Breast epithelium (tissue), 4 donors: ENCODE results near the gene RABL2B. TPM values are rescaled to one million over a fixed set of nuclear protein-coding genes. Genes with fewer than 3 reads are reported as not detected.

ENCODE experiments used
- DNase-seq, 2 donors: peaks; one replicate each; pipeline ENCODE4 v3.0.0-alpha.2; 2019; ENCODE audit warnings: low spot score in 2 of 2
- H3K27ac ChIP-seq, 2 donors: fragments of 200-600 bp; sonication (generic) in 1 of 2; one replicate each; pipeline ENCODE4 v1.5.1; 2016 to 2019; ENCODE audit warnings: mild to moderate bottlenecking in 1 of 2
- H3K27me3 ChIP-seq, 2 donors: fragments of 200-600 bp; sonication (generic) in 1 of 2; one replicate each; pipeline versions ENCODE4 v1.5.1 to v1.6.0; 2017 to 2019; ENCODE audit warnings: control low read depth in 1 of 2, mild to moderate bottlenecking in 1 of 2
- H3K36me3 ChIP-seq: fragments of 200-600 bp; one replicate; pipeline ENCODE4 v1.5.1; 2019
- H3K4me1 ChIP-seq, 2 donors: fragments of 200-600 bp; sonication (generic); one replicate each; pipeline ENCODE4 v1.5.1; 2016 to 2019; ENCODE audit warnings: control low read depth in 1 of 2
- H3K4me3 ChIP-seq, 3 donors: fragments of 200-600 bp; sonication (generic); 1 replicate in 2 of 3; 2 replicates in 1 of 3; pipeline ENCODE4 v1.5.1; 2016 to 2019; ENCODE audit warnings: mild to moderate bottlenecking in 3 of 3, moderate library complexity in 2 of 3
- H3K9me3 ChIP-seq, 2 donors: fragments of 200-600 bp; sonication (generic) in 1 of 2; one replicate each; pipeline ENCODE4 v1.5.1; 2016 to 2019; ENCODE audit warnings: control low read depth in 1 of 2
- POLR2A ChIP-seq: fragments of 450-650 bp; IDR thresholded peaks from one replicate; pipeline ENCODE4 v1.6.1; 2016; ENCODE audit warnings: antibody characterized with exemption, mild to moderate bottlenecking, moderate library complexity
- POLR2AphosphoS5 ChIP-seq, 3 donors: sonication (generic); formaldehyde crosslinking; IDR thresholded peaks; one replicate each; pipeline ENCODE4 v1.6.1; 2017; ENCODE audit warnings: antibody characterized with exemption in 3 of 3
- intact Hi-C: fragments of 100-400 bp; cut with DNase I; formaldehyde crosslinking; loops from one replicate; pipeline ENCODE4 v1.15.1; 2023; ENCODE audit warnings: low total_unique reads
- total RNA-seq, 3 donors: library from RNA; depleted of rRNA; stranded (reverse); fragments of >200 nt; gene quantifications; one replicate each; pipeline ENCODE4 v1.1.0, GENCODE V29; 2016
- TF ChIP-seq, protein P1 (sequence below), 3 donors: fragments of 450-650 bp; IDR thresholded peaks; one replicate each; pipeline ENCODE4 v1.5.1; 2016 to 2017; ENCODE audit warnings: antibody characterized with exemption in 3 of 3, mild to moderate bottlenecking in 3 of 3, moderate library complexity in 3 of 3

The RABL2B gene
- total RNA-seq, 3 donors from 2014 or later, result 16.0 to 33.1 (median 32.1) TPM

DNA sequence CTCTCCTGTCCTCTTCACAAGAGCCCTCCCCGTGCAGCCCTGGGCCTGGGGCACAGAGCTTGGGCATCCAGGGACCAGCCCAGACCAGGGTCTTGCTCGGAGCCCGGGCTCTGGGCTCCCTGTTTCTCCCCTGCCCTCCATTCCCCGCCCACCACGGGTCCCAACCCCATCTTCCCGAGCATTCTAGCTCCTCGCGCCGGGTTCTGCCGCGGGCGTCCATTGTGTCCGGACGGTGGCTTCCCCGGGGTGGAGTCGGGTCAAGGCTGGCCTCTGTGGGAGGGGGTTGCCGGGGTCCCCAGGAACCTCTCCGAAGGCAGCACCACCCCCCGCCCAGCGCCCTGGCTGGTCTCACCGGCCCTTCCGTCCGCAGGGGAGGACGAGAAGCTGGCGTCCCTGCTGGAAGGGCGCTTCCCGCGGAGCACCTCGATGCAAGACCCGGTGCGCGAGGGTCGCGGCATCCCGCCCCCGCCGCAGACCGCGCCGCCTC, 63.6 kb downstream of the RABL2B start:
- peak overlapping the region in 2 of 3 donors; percentile 21 to 57 for H3K4me3 ChIP-seq
- H3K4me1 ChIP-seq, result no peaks in the 10 kb centered on the region
- intact Hi-C loops, result no loop called here
- no peaks in the 10 kb centered on the region for H3K36me3 ChIP-seq
- no peak for DNase-seq
- peaks cover 0 to 23% of the 10 kb centered on the region in 2 donors for H3K27me3 ChIP-seq
- TF ChIP-seq POLR2AphosphoS5 (IDR thresholded peaks at IDR 0.05) (no peak), POLR2A (no peak)
- TF ChIP-seq, protein P1, sequence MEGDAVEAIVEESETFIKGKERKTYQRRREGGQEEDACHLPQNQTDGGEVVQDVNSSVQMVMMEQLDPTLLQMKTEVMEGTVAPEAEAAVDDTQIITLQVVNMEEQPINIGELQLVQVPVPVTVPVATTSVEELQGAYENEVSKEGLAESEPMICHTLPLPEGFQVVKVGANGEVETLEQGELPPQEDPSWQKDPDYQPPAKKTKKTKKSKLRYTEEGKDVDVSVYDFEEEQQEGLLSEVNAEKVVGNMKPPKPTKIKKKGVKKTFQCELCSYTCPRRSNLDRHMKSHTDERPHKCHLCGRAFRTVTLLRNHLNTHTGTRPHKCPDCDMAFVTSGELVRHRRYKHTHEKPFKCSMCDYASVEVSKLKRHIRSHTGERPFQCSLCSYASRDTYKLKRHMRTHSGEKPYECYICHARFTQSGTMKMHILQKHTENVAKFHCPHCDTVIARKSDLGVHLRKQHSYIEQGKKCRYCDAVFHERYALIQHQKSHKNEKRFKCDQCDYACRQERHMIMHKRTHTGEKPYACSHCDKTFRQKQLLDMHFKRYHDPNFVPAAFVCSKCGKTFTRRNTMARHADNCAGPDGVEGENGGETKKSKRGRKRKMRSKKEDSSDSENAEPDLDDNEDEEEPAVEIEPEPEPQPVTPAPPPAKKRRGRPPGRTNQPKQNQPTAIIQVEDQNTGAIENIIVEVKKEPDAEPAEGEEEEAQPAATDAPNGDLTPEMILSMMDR (IDR thresholded peaks at IDR 0.05), result no peak
- H3K27ac ChIP-seq, result no peak overlapping the region
- H3K9me3 ChIP-seq, result no peaks in the 10 kb centered on the region

DNA sequence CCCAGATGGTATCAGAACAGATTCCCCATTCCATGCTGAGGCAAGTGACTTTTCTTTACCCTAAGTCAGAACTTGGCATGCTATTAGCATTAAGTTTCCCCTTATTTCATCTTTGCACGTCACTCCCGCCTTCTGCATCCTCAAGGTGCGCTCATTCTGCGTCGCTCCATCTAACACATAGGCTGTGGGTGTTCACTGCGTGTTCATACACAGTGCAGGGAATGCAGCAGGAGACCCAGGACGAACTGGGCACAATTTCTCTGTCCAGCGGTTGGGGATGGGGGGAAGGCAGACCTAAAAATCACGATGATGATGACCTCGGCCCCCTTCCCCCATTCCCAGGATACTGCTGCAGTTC, 65.1 kb downstream of the RABL2B start:
- no peaks in the 10 kb centered on the region for H3K9me3 ChIP-seq
- no peak for DNase-seq
- H3K4me3 ChIP-seq, result no peak overlapping the region
- peaks cover 0 to 23% of the 10 kb centered on the region in 2 donors for H3K27me3 ChIP-seq
- TF ChIP-seq, protein P1 (IDR thresholded peaks at IDR 0.05), result no peak
- TF ChIP-seq POLR2A (no peak), POLR2AphosphoS5 (IDR thresholded peaks at IDR 0.05) (no peak)
- peaks cover 0 to under 1% of the 10 kb centered on the region in 2 donors for H3K4me1 ChIP-seq
- intact Hi-C loops, result no loop called here
- H3K27ac ChIP-seq, result no peak overlapping the region
- no peaks in the 10 kb centered on the region for H3K36me3 ChIP-seq

DNA sequence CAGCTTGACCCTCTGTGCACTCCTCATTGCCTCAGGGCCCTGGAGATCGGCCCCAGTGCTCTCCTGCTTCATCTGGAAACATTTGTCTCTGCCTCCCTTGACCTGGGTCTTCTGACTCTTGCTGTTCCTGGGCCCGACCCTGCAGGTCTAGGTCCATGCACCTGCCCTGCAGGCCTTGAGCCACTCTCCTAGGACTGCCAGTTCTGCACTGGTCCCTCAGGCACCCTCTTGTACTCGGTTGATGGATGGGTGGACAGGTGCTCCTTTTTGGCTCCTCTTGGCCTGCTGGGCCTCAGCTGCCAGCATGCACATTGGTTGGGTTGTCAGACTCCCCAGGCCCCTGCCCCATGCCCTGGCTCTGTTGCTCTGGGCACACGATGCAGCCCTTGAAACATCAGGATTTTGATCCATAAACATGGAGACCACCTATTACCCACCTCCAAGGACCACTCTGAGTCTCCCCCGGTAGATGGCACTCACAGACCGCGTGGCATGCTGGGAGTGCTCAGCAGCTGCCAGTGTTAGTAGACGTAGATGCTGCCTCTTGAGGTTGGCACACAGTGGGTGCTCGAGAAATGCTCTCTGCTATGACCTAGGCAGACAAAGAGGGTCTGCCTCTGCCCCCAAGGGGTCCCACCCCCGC, 65.6 kb downstream of the RABL2B start:
- Histone ChIP-seq H3K27ac (no peak overlapping the region), H3K4me3 (no peak overlapping the region), H3K36me3 (no peaks in the 10 kb centered on the region), H3K27me3 (peaks cover 0 to 23% of the 10 kb centered on the region in 2 donors), H3K4me1 (peaks cover 0 to 4% of the 10 kb centered on the region in 2 donors), H3K9me3 (no peaks in the 10 kb centered on the region)
- no peak for DNase-seq
- TF ChIP-seq POLR2AphosphoS5 (IDR thresholded peaks at IDR 0.05), result no peak
- TF ChIP-seq, protein P1 (IDR thresholded peaks at IDR 0.05), result no peak
- TF ChIP-seq POLR2A, result no peak
- intact Hi-C loops, result no loop called here

Other genes with a start within 250 kb of the RABL2B start
- under 1 TPM; 0.16 to 0.33 (median 0.29) TPM for gene KLHDC7B, start 237.7 kb downstream of the RABL2B start, total RNA-seq
- gene SYCE3, start 220.7 kb downstream of the RABL2B start, total RNA-seq, result not detected
- 10 to 100 TPM; 13.6 to 40.0 (median 39.4) TPM for gene CPT1B, start 205.2 kb downstream of the RABL2B start, total RNA-seq
- 10 to 100 TPM; 53.9 to 77.6 (median 71.4) TPM for gene CHKB, start 200.8 kb downstream of the RABL2B start, total RNA-seq
- gene MAPK8IP2, start 182.8 kb downstream of the RABL2B start, total RNA-seq, result 1 to 10 TPM; 1.9 to 2.2 (median 2.0) TPM
- 10 to 100 TPM; 23.8 to 39.0 (median 36.3) TPM for gene ARSA, start 155.5 kb downstream of the RABL2B start, total RNA-seq
- gene SHANK3, start 110.8 kb downstream of the RABL2B start, total RNA-seq, result 10 to 100 TPM in 1 of 3 donors, 1 to 10 TPM in 2; 4.8 to 28.8 (median 5.9) TPM
- under 1 TPM in 2 of 3 donors, not detected in 1; 0.44 to 0.80 TPM for gene ACR, start 45.4 kb downstream of the RABL2B start, total RNA-seq